ENCODE data around the gene HTR1E. TPM values are rescaled to one million over a fixed set of nuclear protein-coding genes. Genes with fewer than 3 reads are reported as not detected.
"Not testable (repeated sequence)": the region's sequence is repeated elsewhere in the genome, so short reads cannot be mapped to it uniquely, and the experiment has no call there.

Gene HTR1E
- total RNA-seq, 1 experiment from 2014 or later = not detected

DNA sequence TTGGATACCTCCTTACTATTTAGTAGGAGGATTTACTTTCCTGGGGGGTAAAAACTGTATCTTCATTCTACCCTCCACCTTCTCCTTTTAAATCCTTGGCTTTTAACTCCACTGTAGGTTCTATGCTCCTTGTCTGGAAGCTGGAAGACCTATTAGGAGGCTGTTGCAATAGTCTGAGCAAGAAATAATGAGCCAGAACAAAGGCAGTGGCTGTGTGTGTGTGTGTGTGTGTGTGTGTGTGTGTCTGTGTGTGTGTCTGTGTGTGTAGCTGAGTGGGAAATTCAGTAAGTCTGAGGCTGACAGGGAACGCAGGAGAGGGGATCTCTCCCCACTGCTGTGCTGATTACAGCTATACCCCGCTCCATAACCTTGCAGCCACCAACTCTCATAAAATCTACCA lies 35.8 kb downstream of the HTR1E start:
- DNase-seq (ENCODE audit: low read depth) = no peak

DNA sequence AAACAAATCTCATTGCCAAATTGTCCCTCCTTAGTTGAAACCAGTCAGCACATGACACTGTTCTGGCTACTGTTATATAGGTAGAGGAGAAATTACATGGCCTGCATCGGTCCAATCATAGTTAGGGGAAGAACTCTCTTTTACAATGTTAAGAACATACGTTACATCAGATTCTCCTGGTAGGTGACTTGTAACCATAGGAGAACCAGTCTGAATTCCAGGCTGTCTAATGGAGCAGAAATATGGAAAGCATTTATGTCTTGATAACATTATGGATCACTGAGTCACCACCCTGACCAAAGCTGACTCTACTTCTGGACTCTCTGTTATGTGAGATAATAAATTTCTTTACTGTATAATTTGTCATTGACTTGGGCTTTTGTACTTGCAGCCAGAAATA lies 40.9 kb downstream of the HTR1E start:
- no peak for DNase-seq (ENCODE audit: low read depth)

DNA sequence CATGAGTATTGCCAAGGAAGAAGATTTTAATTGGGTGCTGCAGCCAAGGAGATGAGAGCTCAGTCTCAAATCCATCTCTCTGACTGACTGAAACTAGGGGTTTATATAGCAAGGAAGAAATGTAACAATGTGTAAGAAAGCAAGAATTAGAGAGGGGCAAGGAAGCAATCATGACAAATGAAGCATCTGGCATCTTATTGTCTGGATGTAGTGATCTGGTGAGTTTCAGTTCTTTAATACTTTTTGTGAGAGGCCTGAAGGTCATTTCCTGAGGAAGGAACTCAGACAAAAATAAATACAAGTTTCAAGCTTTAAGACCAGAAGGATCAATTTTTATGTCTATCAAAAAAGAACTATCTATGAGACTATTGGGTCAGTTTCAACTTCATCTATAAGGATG lies 64.2 kb downstream of the HTR1E start:
- no peak for DNase-seq (ENCODE audit: low read depth)

DNA sequence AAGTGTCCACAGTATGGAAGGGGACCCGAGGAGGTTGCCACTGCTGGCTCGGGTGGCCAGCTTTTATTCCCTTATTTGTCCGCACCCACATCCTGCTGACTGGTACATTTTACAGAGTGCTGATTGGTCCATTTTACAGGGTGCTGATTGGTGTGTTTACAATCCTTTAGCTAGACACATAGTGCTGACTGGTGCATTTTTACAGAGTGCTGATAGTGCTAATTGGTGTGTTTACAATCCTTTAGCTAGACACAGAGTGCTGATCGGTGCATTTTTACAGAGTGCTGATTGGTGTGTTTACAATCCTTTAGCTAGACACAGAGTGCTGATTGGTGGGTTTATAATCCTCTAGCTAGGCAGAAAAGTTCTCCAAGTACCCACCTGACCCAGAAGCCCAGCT lies 65.1 kb downstream of the HTR1E start:
- not testable (repeated sequence) for DNase-seq (ENCODE audit: low read depth)

DNA sequence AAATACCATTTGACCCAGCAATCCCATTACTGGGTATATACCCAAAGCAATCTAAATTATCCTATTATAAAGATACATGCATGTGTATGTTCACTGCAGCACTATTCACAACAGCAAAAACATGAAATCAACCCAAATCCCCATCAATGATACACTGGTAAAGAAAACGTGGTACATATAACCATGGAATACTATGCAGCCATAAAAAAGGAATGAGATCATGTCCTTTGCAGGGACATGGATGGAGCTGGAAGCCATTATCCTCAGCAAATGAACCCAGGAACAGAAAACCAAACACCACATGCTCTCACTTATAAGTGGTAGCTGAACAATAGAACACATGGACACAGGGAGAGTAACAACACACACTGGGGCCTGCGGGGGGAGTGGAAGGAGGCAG lies 69.2 kb downstream of the HTR1E start:
- DNase-seq (ENCODE audit: low read depth) = not testable (repeated sequence)

DNA sequence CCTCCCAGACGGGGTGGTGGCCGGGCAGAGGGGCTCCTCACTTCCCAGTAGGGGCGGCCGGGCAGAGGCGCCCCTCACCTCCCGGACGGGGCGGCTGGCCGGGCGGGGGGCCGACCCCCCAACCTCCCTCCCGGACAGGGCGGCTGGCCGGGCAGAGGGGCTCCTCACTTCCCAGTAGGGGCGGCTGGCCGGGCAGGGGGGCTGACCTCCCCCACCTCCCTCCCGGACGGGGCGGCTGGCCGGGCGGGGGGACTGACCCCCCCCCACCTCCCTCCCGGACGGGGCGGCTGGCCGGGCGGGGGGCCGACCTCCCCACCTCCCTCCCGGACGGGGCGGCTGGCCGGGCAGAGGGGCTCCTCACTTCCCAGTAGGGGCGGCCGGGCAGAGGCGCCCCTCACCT lies 72.3 kb downstream of the HTR1E start:
- not testable (repeated sequence) for DNase-seq (ENCODE audit: low read depth)

DNA sequence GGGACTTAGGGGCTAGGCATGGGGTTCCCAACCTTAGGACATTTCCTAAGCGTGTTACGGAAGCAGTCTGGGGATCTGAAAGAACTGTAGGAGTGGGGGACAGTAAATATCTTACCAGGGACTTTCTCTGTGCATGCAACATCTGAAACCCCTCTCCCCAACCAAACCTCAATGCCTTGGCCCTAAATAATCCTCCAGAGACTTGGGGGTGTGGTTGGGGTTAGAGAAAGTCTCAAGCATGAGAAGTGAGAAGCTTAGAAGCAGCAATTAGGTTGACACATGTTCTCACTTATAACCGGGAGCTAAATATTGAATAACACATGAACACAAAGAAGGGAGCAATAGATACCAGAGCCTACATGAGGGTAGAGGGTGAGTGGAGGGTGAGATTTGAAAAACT lies 74.7 kb downstream of the HTR1E start:
- DNase-seq (ENCODE audit: low read depth) = no peak

DNA sequence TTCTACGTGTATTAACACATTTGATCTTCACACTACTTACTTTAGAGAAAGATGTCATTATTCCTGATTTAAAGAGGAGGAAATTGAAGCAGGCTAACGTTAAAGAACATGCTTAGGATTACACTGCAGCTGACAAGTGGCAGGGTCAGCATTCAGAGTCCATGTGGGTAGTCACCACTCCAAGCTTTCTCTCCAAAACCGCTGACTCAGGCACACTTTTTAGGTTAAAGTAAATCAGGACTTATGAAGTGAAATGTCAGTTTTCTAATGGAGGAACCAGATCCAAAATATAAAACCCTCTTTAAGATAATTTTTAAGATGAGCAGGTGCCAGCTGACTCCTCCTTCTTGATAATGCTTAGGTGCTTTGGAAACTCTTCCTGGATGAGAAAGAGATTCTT lies 75.4 kb downstream of the HTR1E start:
- no peak for DNase-seq (ENCODE audit: low read depth)

DNA sequence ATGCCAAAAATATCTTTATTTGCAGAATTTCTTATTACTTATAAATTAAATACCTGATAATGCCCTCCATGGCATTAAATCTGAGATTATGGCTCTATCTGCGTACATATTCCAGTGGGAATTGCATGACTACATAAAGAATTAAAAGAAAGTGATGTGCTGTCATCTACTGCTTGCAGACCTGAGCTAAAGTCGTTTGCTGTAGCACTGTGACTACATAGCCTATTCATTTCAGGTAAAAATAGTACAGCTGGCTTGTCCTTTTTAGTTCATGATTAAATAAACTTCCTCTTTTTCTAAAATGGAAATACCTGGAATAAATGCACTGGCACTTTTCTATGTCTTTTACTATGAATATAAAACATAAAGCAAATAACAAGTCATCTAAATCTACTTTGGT lies 79.4 kb downstream of the HTR1E start:
- no peak for DNase-seq (ENCODE audit: low read depth)

DNA sequence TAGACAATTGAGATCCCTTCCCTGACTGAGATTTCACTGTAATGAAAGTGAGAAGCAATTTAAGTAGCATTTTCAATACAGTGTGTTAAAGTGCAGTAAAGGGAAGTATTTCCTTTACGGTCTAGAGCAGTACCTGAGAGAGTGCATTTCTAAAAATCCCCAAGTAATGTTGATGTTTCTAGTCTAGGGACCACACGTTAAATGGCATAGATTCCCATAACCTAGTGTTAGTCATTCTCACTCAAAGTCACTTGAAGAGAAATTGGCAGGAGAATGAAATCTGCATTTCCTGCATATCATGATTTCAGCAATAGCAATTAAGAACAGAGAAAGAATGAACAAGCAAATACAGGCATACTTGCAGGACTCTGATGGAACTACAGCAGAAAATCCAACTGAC lies 89.7 kb downstream of the HTR1E start:
- DNase-seq (ENCODE audit: low read depth) = no peak

DNA sequence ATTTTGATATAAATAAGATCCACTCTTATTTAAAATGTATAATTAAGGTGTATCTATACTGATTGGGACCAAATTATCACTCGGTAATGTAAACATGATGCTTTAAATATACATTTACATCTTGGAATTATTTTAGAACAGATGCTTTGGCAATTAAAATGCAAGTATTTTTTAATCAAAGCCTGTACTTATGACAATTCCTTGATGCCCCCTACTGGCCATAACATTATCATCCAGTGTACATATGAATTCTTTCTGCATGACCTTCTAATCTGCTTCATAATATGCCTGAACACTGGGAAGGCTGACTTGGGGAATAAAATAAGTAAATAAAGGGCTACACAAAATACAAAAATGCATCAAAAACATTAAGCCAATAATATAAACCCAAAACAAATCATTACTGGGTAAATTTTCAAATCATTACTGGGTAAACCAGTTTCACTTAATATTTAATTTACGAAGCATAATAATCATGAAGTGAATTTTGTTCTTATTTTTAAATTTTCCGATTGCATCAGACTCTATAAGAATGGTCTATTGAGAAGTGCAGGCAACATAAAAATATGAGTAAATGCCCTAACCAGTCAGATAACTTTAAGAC lies 92.5 kb downstream of the HTR1E start:
- peak; percentile 14 for DNase-seq (ENCODE audit: low read depth)

DNA sequence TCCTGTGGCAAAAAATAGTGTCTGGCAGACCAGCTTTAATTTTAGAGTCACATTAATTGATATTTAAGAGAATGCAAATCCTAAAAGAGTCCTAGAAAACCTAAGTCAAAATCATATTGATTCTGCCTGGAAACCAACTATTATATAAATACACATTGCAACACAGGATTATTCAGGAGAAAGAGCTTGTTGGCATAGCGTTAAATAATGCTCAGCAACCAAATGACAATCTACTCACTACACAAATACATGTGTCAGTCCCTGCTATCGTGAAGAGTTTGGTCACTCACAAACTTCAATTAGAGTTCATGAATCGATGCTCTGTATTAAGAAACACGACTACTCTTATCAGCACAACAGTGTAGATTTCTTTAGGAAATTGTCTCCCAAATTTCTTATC lies 103.4 kb downstream of the HTR1E start:
- DNase-seq (ENCODE audit: low read depth) = no peak

DNA sequence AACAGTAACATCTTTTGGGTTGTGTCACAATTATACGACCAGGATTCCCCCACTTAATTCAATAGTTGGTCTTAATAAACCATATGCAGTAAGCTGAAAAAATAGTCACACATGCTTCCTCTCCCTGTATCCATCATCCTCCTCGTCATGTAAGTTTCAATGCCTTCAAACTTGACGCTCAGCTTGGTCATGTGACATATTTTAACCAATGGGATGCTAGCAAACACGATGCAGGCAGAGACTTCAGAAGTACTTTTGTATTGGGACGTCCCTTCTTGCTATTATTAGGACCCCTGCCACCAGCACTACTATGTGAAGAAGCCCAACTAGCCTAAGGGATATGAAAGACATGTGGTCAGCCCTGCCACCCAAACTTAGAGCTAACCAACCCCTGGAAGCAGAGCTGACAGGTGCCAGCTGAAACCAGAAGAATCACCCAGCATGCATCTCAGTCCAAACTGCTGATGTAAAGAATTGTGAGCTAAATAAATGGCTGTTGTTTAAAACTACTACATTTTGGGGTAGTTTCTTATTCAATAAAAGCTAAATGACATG lies 108.3 kb downstream of the HTR1E start:
- no peak for DNase-seq (ENCODE audit: low read depth)

DNA sequence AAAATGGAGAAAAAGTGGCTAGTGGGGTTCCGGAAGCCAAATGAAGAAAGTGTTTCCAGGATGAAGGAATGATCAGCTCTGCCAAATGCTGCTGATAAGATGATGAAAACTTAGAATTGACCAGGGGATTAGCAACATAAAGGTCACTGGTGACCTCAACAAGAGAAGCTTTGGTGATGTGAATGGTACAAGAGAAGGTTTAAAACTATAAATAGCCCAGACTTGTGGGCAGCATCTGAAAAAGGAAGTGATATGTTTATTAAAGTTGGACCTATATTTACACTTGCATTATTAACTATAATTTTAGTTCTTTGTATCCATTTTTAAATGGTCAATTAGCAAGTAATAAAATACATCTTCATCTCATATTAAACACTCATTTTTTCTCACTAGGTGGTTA lies 112.5 kb downstream of the HTR1E start:
- no peak for DNase-seq (ENCODE audit: low read depth)

DNA sequence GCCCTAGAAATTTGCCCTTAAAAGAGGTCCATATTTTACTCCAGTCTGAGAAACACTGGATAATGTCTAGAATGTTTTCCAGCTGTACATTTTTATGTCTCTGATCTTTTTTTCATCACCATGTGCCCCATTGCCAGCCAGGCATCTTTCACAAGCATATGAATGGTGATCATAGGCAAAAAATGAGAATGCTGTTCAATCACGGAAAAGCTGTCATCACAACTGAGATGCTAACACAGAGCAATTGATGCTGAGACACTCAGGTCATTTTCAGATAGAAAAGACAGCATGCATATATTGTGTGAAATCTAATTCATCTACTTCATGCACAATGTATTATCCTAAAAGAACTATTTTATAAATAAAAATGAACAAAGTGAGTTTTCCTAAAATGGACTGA lies 116.0 kb downstream of the HTR1E start:
- DNase-seq (ENCODE audit: low read depth) = no peak

DNA sequence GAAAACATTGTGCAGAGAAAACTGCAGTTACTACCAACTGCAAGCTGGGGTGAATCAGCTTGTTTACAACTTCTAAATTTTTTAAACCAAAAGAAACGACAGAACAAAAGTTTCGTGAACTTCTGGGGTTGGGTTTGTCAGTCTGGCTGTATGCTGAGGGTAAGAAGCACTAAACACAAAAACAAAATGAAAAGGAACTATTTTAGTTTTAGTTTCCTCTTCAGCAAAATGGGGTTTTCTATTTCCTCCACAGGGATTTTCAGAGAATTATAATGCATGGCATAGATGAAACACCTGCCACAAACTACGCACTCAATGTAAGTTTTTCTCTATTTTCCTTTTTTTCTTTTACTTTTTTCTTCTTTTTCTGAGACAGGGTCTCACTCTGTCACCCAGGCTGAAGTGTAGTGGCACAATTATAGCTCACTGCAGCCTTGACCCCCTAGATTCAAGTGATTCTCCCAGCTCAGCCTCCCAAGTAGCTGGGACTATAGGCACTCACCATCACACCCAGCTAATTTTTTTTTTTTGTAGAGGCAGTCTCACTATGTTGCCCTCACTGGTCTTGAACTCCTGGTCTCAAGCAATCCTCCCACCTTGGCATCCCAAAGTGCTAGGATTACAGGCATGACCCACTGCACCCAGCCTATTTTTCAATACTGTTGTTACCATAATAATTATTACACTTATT lies 117.0 kb downstream of the HTR1E start:
- DNase-seq (ENCODE audit: low read depth) = no peak

DNA sequence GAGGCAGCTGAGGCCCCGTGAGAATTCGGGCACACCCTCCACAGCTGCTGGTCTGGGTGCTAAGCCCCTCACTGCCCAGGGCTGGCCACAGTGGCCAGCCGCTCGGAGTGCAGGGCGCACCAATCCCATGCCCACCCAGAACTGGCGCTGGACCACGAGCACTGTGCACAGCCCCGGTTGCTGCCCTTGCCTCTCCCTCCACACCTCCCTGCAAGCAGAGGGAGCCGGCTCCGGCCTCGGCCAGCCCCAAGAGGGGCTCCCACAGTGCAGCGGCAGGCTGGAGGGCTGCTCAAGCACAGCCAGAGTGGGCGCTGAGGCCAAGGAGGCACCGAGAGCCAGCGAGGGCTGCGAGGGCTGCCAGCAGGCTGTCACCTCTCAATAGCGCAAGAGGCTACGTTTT lies 122.6 kb downstream of the HTR1E start:
- no peak for DNase-seq (ENCODE audit: low read depth)

DNA sequence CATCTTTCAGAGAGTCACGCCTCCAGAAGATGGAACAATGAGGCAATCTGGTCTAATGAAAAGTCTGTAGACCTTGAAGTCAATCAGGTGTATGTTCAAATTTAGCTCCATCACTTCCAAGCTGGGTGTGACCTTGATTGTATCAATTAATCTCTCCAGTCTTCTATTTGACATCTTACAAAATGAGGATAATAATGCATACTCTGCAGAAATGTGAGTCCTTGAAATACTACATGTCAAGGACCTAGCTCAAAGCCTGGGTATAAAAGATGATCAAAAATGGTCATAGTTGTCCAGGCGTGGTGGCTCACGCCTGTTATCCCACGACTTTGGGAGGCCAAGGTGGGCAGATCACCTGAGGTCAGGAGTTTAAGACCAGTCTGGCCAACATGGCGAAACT lies 127.8 kb downstream of the HTR1E start:
- no peak for DNase-seq (ENCODE audit: low read depth)

Small RNA genes lying within 50 kb of the gene (small RNA-seq; reads per million reads assigned to genes)
- gene AL157777.2 (not detected), gene MTHFD2P2 (not detected)

Other genes starting within 250 kb of the HTR1E start
- 0.13 TPM in 1 of 2 replicates, not detected in the other for gene CGA, start 157.6 kb downstream of the HTR1E start, total RNA-seq (2014; rRNA removed; shearing (Covaris generic))
- 5.6 and 7.7 TPM in 2 replicates for gene ZNF292, start 218.0 kb downstream of the HTR1E start, total RNA-seq (2014; rRNA removed; shearing (Covaris generic))